MCF 10A (cell line): ENCODE data around the gene PTPRT. TPM values are rescaled to one million over a fixed set of nuclear protein-coding genes. Genes with fewer than 3 reads are reported as not detected.

Source experiments
- BruUV-seq: library from RNA; stranded (reverse); fragments of 400-500 nt; replicated peaks from 2 replicates; lab custom pipeline; 2021; lab: Mats Ljungman, UMichigan
- CTCF ChIA-PET: fragments of 300-600 bp; sonication (Branson Sonifier 250); formaldehyde crosslinking; extraction: SDS; loops from one replicate; lab custom pipeline; 2021; ENCODE audit warnings: antibody characterized with exemption, inconsistent platforms; lab: Yijun Ruan, JAX
- POLR2A ChIA-PET: fragments of 300-600, 350-650 bp; sonication (Branson Sonifier 250); formaldehyde crosslinking; extraction: SDS; loops from one replicate; lab custom pipeline; 2020; ENCODE audit warnings: antibody characterized with exemption, inconsistent platforms; lab: Yijun Ruan, JAX
- DNase-seq: peaks from one replicate; pipeline ENCODE4 v3.0.0-alpha.2; 2018; ENCODE audit not compliant: unreplicated experiment
- H3K27ac Mint-ChIP-seq: one replicate; pipeline ENCODE4 v1.8.0; 2022; ENCODE audit warnings: mild to moderate bottlenecking, low read depth, mixed read lengths; ENCODE audit not compliant: unreplicated experiment
- H3K27me3 Mint-ChIP-seq: one replicate; pipeline ENCODE4 v1.8.0; 2022; ENCODE audit warnings: mixed read lengths; ENCODE audit not compliant: insufficient read depth, unreplicated experiment
- H3K36me3 Mint-ChIP-seq: one replicate; pipeline ENCODE4 v1.8.0; 2022; ENCODE audit warnings: mild to moderate bottlenecking, moderate library complexity, mixed read lengths; ENCODE audit not compliant: insufficient read depth, unreplicated experiment
- H3K4me1 Mint-ChIP-seq: one replicate; pipeline ENCODE4 v1.8.0; 2022; ENCODE audit warnings: mixed read lengths; ENCODE audit not compliant: insufficient read depth, unreplicated experiment
- H3K4me3 Mint-ChIP-seq: one replicate; pipeline ENCODE4 v1.8.0; 2022; ENCODE audit warnings: mild to moderate bottlenecking, moderate library complexity, mixed read lengths; ENCODE audit not compliant: unreplicated experiment
- H3K9me3 Mint-ChIP-seq: one replicate; pipeline ENCODE4 v1.8.0; 2022; ENCODE audit warnings: mixed read lengths; ENCODE audit not compliant: unreplicated experiment
- intact Hi-C: fragments of 100-400 bp; cut with micrococcal nuclease; formaldehyde crosslinking; loops from 2 replicates; pipeline ENCODE4 v1.14.1; 2022
- total RNA-seq: library from RNA; stranded (reverse); gene quantifications from 2 replicates; pipeline ENCODE4 v1.2.3, GENCODE V29; 2022
- TF ChIP-seq, protein P1 (sequence below): fragments of 200-600 bp; IDR thresholded peaks from one replicate; pipeline ENCODE4 v1.8.0; 2022; ENCODE audit warnings: antibody characterized with exemption, mild to moderate bottlenecking; ENCODE audit not compliant: unreplicated experiment

The PTPRT gene
- total RNA-seq, 1 experiment from 2014 or later = not detected

DNA sequence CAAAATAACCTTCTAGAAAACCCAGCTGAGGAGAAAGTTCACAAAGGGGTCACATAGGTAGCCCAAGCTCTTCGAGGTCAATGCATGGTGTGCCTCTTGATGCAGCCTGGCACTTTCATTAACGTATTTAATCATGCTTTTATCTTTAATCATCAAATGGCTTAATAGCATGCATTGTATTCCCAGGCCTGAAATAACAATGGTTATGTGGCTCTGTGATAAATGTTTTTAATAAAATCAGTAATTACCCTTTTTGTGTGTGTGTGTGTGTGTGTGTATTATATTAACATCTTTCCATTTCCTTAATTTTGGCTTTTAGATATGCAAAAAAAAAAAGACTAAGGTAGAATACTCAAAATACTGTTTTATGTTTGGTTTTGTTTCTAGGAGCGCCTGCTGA is 681.8 kb downstream of the PTPRT start:
- H3K9me3 Mint-ChIP-seq = peaks cover 26% of the 10 kb centered on the region
- intact Hi-C loops = no loop called here
- no peaks in the 10 kb centered on the region for H3K4me1 Mint-ChIP-seq
- CTCF ChIA-PET = interaction anchor here (0.6 to 0.7 kb wide), 2 partner anchors 80 to 619 kb away, joined by 3 to 5 read pairs; no protein-coding TSS in a partner anchor
- no TSS peak for BruUV-seq
- TF ChIP-seq, protein P1, sequence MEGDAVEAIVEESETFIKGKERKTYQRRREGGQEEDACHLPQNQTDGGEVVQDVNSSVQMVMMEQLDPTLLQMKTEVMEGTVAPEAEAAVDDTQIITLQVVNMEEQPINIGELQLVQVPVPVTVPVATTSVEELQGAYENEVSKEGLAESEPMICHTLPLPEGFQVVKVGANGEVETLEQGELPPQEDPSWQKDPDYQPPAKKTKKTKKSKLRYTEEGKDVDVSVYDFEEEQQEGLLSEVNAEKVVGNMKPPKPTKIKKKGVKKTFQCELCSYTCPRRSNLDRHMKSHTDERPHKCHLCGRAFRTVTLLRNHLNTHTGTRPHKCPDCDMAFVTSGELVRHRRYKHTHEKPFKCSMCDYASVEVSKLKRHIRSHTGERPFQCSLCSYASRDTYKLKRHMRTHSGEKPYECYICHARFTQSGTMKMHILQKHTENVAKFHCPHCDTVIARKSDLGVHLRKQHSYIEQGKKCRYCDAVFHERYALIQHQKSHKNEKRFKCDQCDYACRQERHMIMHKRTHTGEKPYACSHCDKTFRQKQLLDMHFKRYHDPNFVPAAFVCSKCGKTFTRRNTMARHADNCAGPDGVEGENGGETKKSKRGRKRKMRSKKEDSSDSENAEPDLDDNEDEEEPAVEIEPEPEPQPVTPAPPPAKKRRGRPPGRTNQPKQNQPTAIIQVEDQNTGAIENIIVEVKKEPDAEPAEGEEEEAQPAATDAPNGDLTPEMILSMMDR = no peak
- no peak overlapping the region for H3K27ac Mint-ChIP-seq
- no peak for DNase-seq
- POLR2A ChIA-PET = no interaction called here
- no peak overlapping the region for H3K4me3 Mint-ChIP-seq
- no peaks in the 10 kb centered on the region for H3K36me3 Mint-ChIP-seq
- H3K27me3 Mint-ChIP-seq = no peaks in the 10 kb centered on the region

DNA sequence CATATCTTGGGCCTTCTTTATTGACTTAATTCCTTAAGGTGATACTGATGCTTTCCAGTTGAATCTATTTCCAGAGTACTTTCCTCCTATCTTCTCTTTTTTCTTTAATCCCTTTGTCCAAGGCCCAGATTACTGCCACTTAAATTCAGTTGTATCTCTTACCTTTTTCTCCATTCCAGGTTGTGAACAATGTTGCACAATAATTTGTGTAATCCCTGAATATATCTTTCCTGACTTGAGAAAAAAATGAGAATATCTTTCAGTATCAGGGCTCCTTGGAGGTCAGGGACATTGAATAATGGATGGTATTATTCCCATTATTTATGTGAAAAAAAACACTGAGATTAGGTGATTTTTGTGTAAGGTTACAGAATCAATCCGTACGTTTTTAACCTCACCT is 683.3 kb downstream of the PTPRT start:
- intact Hi-C loops = no loop called here
- DNase-seq = no peak
- ChIA-PET CTCF (no interaction called here), POLR2A (no interaction called here)
- Mint-ChIP-seq H3K27ac (no peak overlapping the region), H3K4me1 (no peaks in the 10 kb centered on the region), H3K27me3 (no peaks in the 10 kb centered on the region), H3K9me3 (peaks cover 24% of the 10 kb centered on the region), H3K4me3 (no peak overlapping the region), H3K36me3 (no peaks in the 10 kb centered on the region)
- no TSS peak for BruUV-seq
- TF ChIP-seq, protein P1 = no peak

DNA sequence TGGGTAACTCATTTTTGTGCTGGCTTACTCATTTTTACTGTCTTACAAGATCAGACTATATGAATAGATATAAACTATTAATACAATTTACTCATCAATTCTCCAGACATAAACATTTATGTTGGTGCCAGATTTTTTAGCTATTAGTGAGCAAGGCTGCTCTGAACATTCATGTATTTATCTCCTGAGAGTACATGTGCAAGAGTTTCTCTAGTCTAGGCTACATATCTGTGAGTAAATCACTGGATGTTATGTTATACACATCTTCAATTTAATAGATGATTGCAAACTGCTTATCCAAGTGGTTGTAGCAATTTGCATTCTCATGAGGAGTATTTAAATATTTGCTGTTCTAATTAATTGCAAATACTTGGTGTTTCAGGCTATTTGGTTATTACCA is 687.1 kb downstream of the PTPRT start:
- no TSS peak for BruUV-seq
- TF ChIP-seq, protein P1 = no peak
- H3K4me3 Mint-ChIP-seq = no peak overlapping the region
- no peaks in the 10 kb centered on the region for H3K27me3 Mint-ChIP-seq
- ChIA-PET POLR2A (no interaction called here), CTCF (interaction anchor here (0.6 kb wide), 1 partner anchor 804 kb away, joined by 3 read pairs; no protein-coding TSS in a partner anchor)
- no peak overlapping the region for H3K27ac Mint-ChIP-seq
- H3K4me1 Mint-ChIP-seq = no peaks in the 10 kb centered on the region
- peaks cover 37% of the 10 kb centered on the region for H3K9me3 Mint-ChIP-seq
- no peak for DNase-seq
- intact Hi-C loops = no loop called here
- no peaks in the 10 kb centered on the region for H3K36me3 Mint-ChIP-seq

DNA sequence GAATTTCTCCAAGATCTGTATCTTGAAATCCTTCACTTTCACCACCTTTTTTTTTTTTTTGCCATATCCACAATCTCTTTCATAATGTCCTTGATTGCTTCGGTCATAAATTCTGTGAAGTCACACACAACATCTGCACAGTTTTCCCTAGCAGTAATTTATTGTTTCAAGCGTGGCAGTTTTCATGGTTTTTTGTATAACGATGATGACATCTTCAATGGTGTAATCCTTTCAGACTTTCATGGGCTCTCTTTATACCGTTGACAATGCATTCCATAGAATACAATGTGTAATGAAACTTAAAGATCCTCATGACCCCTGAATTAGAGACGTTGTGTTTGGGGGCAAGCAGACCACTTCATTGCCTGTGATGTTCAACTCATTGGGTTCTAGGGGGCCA is 693.1 kb downstream of the PTPRT start:
- ChIA-PET CTCF (interaction anchor here (0.6 to 1.3 kb wide), 4 partner anchors 14 to 757 kb away, joined by 3 to 6 read pairs (median 4); no protein-coding TSS in a partner anchor), POLR2A (no interaction called here)
- no TSS peak for BruUV-seq

More for the DNA sequence above, 693.1 kb downstream of the PTPRT start:
- TF ChIP-seq, protein P1 = no peak
- H3K4me1 Mint-ChIP-seq = no peaks in the 10 kb centered on the region
- H3K27me3 Mint-ChIP-seq = no peaks in the 10 kb centered on the region
- intact Hi-C loops = no loop called here
- H3K4me3 Mint-ChIP-seq = no peak overlapping the region
- no peak for DNase-seq
- no peak overlapping the region for H3K27ac Mint-ChIP-seq
- H3K36me3 Mint-ChIP-seq = no peaks in the 10 kb centered on the region
- H3K9me3 Mint-ChIP-seq = peaks cover 43% of the 10 kb centered on the region
